Stimulated activated effector memory CD8-positive, alpha-beta T cell treated with anti-CD3 and anti-CD28 coated beads, Interleukin-12 subunit alpha, Interleukin-12 subunit beta, amount 100 ng/mL, for 72 hours (primary cell): Measurements from ENCODE around the gene DZIP1.
"Not testable (repeated sequence)": the region's sequence is repeated elsewhere in the genome, so short reads cannot be mapped to it uniquely, and the experiment has no call there.

Experiments used
- ATAC-seq: fragments of 150-1000 bp; cut with Tn5 transposase; 2 replicates; pipeline ENCODE4 v1.10.0; 2021
- DNase-seq, 2 donors: peaks; one replicate each; pipeline ENCODE4 v3.0.0; 2021 to 2022; ENCODE audit warnings: low spot score in 2 of 2
- H3K27ac Mint-ChIP-seq: one replicate; pipeline ENCODE4 v1.8.0; 2022; ENCODE audit warnings: mild to moderate bottlenecking, mixed read lengths
- H3K36me3 Mint-ChIP-seq: one replicate; pipeline ENCODE4 v1.8.0; 2022; ENCODE audit warnings: mild to moderate bottlenecking, mixed read lengths
- H3K4me1 Mint-ChIP-seq: one replicate; pipeline ENCODE4 v1.8.0; 2022; ENCODE audit warnings: mixed read lengths
- H3K4me3 Mint-ChIP-seq: one replicate; pipeline ENCODE4 v1.8.0; 2022; ENCODE audit warnings: mild to moderate bottlenecking, mixed read lengths
- H3K9me3 Mint-ChIP-seq: one replicate; pipeline ENCODE4 v1.8.0; 2022; ENCODE audit warnings: mixed read lengths

The DZIP1 gene

DNA sequence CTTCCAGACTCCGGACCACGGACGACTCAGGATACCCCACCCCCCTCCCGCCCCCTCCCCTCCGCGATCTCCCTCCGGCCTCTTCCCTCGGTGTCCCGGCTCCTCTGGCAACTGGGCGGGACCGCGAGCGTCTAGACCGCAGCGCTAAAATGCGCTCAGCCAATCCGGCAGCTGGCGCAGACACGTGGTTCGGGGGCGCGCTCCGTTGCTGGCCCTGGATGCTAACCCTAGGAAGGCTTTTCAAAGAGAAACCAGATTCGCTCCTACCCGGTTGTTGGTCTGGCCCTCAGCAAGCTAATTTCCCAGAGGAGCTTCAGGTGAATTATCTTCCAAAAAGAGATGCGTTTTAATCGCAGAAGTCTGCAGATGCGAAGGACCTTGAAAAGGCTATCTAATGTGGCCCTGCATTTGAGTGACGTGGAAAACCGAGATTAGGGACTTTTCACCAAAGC, at the start of gene DZIP1:
Gene DZIP1 (minus strand): TSS at position 106 of the 452 bp plus-strand sequence. CDS start 2,677 bp downstream, outside the sequence.
- H3K4me3 Mint-ChIP-seq: peak within 1 kb of the TSS; percentile 61
- DNase-seq: no peak

GRCh38 chr13:95690986-95691385, 46.5 kb upstream of the DZIP1 start:
- H3K4me1 Mint-ChIP-seq: peaks cover 36% of the 10 kb centered on the region

More for the DNA sequence above, at the start of gene DZIP1:
- Mint-ChIP-seq H3K36me3 (no peaks in the 10 kb centered on the region), H3K27ac (no peak within 1 kb of the TSS), H3K9me3 (no peaks in the 10 kb centered on the region), H3K4me1 (no peaks in the 10 kb centered on the region)
- peak; percentile 54 for ATAC-seq

GRCh38 chr13:95689582-95689926, 45.0 kb upstream of the DZIP1 start:
- DNase-seq (no peak), ATAC-seq (peak; percentile 55)
- H3K4me3 Mint-ChIP-seq: peak overlapping the region; percentile 22
- peaks cover 13% of the 10 kb centered on the region for H3K36me3 Mint-ChIP-seq
- H3K4me1 Mint-ChIP-seq: peaks cover 39% of the 10 kb centered on the region
- H3K9me3 Mint-ChIP-seq: no peaks in the 10 kb centered on the region
- H3K27ac Mint-ChIP-seq: peak overlapping the region; percentile 4

More at GRCh38 chr13:95690986-95691385, 46.5 kb upstream of the DZIP1 start:
- not testable (repeated sequence) for DNase-seq, H3K27ac Mint-ChIP-seq, ATAC-seq, H3K9me3 Mint-ChIP-seq, H3K4me3 Mint-ChIP-seq
- H3K36me3 Mint-ChIP-seq: peaks cover 13% of the 10 kb centered on the region

DNA sequence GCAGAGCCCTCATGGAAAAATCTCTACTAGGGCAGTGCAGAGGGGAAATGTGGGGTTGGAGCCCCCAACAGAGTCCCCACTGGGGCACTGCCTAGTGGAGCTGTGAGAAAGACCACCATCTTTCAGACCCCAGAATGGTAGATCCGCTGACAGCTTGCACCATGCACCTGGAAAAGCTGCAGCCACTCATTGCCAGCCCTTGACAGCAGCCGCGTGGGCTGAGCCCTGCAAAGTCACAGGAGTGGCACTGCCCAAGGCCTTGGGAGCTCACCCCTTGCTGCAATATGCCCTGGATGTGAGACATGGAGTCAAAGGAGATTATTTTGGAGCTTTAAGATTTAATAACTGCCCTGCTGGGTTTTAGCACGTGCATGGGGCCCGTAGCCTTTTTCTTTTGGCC, 40.5 kb upstream of the DZIP1 start:
- ATAC-seq, H3K9me3 Mint-ChIP-seq, DNase-seq, H3K27ac Mint-ChIP-seq, H3K4me3 Mint-ChIP-seq: not testable (repeated sequence)
- peaks cover 20% of the 10 kb centered on the region for H3K36me3 Mint-ChIP-seq
- peaks cover 72% of the 10 kb centered on the region for H3K4me1 Mint-ChIP-seq

GRCh38 chr13:95684418-95684817, 39.9 kb upstream of the DZIP1 start:
- H3K27ac Mint-ChIP-seq: no peak overlapping the region
- DNase-seq (no peak), ATAC-seq (no peak)
- H3K4me3 Mint-ChIP-seq: no peak overlapping the region
- H3K4me1 Mint-ChIP-seq: peaks cover 74% of the 10 kb centered on the region
- peaks cover 18% of the 10 kb centered on the region for H3K36me3 Mint-ChIP-seq
- H3K9me3 Mint-ChIP-seq: no peaks in the 10 kb centered on the region

GRCh38 chr13:95679722-95680121, 35.2 kb upstream of the DZIP1 start:
- ATAC-seq: no peak
- no peak for DNase-seq
- Mint-ChIP-seq H3K36me3 (peaks cover 17% of the 10 kb centered on the region), H3K9me3 (no peaks in the 10 kb centered on the region), H3K27ac (no peak overlapping the region), H3K4me1 (peaks cover 78% of the 10 kb centered on the region), H3K4me3 (no peak overlapping the region)

DNA sequence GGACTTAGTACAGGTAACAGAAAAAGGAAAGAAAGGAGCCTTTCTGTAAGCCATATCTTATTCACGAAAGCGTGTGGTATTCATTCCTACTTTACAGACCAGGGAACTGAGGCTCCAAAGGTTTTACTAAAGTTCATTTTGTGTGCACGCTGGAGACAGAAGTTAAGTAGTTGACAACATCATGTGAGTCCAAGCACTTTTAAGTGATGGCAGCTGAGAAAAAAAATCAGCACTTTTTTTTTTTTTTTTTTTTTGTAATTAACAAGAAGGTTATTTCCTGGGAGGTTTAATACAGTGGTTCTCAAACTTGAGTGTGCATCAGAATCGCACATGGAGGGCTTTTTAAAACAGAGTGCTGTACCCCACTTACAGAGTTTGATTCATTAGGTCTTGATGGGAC, 34.5 kb upstream of the DZIP1 start:
- peaks cover 74% of the 10 kb centered on the region for H3K4me1 Mint-ChIP-seq
- H3K9me3 Mint-ChIP-seq: no peaks in the 10 kb centered on the region
- peak overlapping the region; percentile 96 for H3K4me3 Mint-ChIP-seq

GRCh38 chr13:95677564-95678266, 33.2 kb upstream of the DZIP1 start:
- DNase-seq: no peak

More for the DNA sequence above, 34.5 kb upstream of the DZIP1 start:
- DNase-seq: no peak
- Mint-ChIP-seq H3K27ac (no peak overlapping the region), H3K36me3 (peaks cover 17% of the 10 kb centered on the region)
- ATAC-seq: no peak

GRCh38 chr13:95676762-95677563, 32.5 kb upstream of the DZIP1 start, which contains the start of gene DNAJC3:
Gene DNAJC3, plus strand, starts transcription at chr13:95677139. Its CDS starts 117 bp downstream, at chr13:95677256.
- ATAC-seq (peak; percentile 97), DNase-seq (peak; percentile 93 to 96)
- Mint-ChIP-seq H3K27ac (peak within 1 kb of the TSS; percentile 93), H3K4me3 (peak within 1 kb of the TSS; percentile 96), H3K36me3 (peaks cover 17% of the 10 kb centered on the region), H3K4me1 (peaks cover 62% of the 10 kb centered on the region), H3K9me3 (peaks cover 5% of the 10 kb centered on the region)

More at GRCh38 chr13:95677564-95678266, 33.2 kb upstream of the DZIP1 start:
- peaks cover 17% of the 10 kb centered on the region for H3K36me3 Mint-ChIP-seq
- H3K4me3 Mint-ChIP-seq: peak overlapping the region; percentile 96
- H3K4me1 Mint-ChIP-seq: peaks cover 70% of the 10 kb centered on the region
- ATAC-seq: no peak
- H3K9me3 Mint-ChIP-seq: peaks cover 2% of the 10 kb centered on the region
- peak overlapping the region; percentile 93 for H3K27ac Mint-ChIP-seq

DNA sequence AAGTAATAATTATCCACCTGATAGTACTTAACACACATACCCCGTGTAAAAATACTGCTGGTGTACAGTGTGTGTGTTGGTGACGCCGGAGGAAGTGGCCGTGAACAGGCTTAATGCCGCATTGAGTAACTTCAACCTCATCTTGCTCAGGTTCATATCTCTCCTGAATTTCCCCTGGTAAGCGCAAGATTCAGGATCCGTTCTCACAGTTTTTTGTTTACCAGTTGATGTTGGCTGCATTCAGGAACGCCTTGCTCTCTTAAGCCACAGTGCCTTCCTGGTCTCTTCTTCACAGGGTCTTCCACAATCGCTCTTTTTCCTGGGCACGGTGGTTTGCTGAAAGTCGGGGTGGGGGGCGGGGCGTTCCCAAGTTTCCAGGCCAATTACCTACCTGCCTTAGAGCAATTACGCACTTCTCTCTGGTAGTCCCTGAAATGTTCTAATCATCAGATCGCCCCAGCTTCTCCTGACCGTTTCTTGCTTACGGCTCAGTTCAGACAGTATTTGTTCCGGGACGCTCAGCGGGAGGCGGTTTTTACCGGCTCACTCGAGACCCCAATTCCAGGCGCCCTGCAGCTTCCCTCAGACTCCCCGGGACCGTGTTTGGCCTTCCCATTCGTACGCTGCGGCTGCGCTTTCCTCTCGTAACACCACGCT, 31.7 kb upstream of the DZIP1 start:
- Mint-ChIP-seq H3K4me1 (peaks cover 55% of the 10 kb centered on the region), H3K27ac (peak overlapping the region; percentile 93), H3K36me3 (peaks cover 10% of the 10 kb centered on the region), H3K4me3 (peak overlapping the region; percentile 96), H3K9me3 (peaks cover 6% of the 10 kb centered on the region)
- no peak for DNase-seq
- peak; percentile 15 for ATAC-seq

DNA sequence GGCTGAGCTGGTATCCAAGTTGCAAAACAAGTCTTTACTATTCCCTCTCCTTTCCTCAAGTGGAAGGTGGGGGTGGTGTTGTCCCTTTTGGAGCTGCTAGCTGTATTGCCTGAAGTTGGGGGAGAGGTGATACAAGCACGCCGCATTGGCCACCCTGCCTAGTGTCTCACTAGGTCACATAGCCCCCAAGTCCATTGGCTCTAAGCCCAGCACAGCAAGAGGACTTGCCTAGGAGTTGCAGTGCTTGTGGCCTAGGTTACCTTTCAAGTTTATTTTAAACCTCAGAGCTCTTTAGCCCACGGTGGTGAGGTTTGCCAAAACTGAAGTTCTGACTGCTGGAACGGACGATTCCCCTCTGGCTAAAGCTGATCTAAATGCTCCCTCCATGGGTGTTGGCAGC, 27.1 kb upstream of the DZIP1 start:
- Mint-ChIP-seq H3K27ac (no peak overlapping the region), H3K9me3 (peaks cover 39% of the 10 kb centered on the region), H3K4me1 (peaks cover 21% of the 10 kb centered on the region), H3K4me3 (no peak overlapping the region), H3K36me3 (peaks cover 6% of the 10 kb centered on the region)
- DNase-seq (no peak), ATAC-seq (no peak)

GRCh38 chr13:95667235-95667634, 22.7 kb upstream of the DZIP1 start:
- peaks cover 50% of the 10 kb centered on the region for H3K9me3 Mint-ChIP-seq
- H3K36me3 Mint-ChIP-seq, H3K27ac Mint-ChIP-seq, DNase-seq, ATAC-seq, H3K4me3 Mint-ChIP-seq, H3K4me1 Mint-ChIP-seq: not testable (repeated sequence)

- Mint-ChIP-seq H3K4me3 (no peak overlapping the region), H3K27ac (no peak overlapping the region), H3K9me3 (peaks cover 9% of the 10 kb centered on the region), H3K4me1 (no peaks in the 10 kb centered on the region), H3K36me3 (no peaks in the 10 kb centered on the region)
- no peak for ATAC-seq
- DNase-seq: no peak
These were observed 16.6 kb upstream of the DZIP1 start for GRCh38 chr13:95660981-95661581.

- ATAC-seq (no peak), DNase-seq (no peak)
- no peaks in the 10 kb centered on the region for H3K4me1 Mint-ChIP-seq
- no peak overlapping the region for H3K4me3 Mint-ChIP-seq
- H3K36me3 Mint-ChIP-seq: no peaks in the 10 kb centered on the region
- peaks cover 3% of the 10 kb centered on the region for H3K9me3 Mint-ChIP-seq
- H3K27ac Mint-ChIP-seq: no peak overlapping the region
These were observed 15.0 kb upstream of the DZIP1 start for GRCh38 chr13:95659500-95659899.
